ENCODE measurements around the gene ADGRA1. TPM values are rescaled to one million over a fixed set of nuclear protein-coding genes. Genes with fewer than 3 reads are reported as not detected.

Gene ADGRA1
- total RNA-seq, 2 donors from 2014 or later = 0.24 to 1.0 TPM

DNA sequence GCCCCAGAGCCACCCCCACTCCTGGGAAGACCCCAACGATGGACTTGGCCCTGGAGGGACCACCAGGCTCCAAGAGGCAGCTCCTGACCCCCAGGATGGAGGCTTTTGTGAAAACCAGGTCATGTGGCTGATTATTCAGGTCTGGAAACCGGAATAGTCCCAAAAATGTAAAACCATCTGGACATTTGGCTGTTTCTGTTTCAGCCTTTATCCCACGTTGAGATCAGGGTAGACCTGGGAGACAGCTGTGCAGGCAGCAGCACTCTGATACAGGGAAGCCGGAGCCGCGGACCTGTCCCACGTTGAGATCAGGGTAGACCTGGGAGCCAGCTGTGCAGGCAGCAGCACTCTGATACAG, 7.1 kb upstream of the ADGRA1 start:
- Mint-ChIP-seq H3K4me1 (no peaks in the 10 kb centered on the region), H3K27me3 (ENCODE audit: insufficient read depth) (peaks cover 6% of the 10 kb centered on the region), H3K4me3 (no peak overlapping the region), H3K27ac (no peak overlapping the region), H3K36me3 (ENCODE audit: low read depth) (no peaks in the 10 kb centered on the region), H3K9me3 (peaks cover 6% of the 10 kb centered on the region)
- TF ChIP-seq, protein P1, sequence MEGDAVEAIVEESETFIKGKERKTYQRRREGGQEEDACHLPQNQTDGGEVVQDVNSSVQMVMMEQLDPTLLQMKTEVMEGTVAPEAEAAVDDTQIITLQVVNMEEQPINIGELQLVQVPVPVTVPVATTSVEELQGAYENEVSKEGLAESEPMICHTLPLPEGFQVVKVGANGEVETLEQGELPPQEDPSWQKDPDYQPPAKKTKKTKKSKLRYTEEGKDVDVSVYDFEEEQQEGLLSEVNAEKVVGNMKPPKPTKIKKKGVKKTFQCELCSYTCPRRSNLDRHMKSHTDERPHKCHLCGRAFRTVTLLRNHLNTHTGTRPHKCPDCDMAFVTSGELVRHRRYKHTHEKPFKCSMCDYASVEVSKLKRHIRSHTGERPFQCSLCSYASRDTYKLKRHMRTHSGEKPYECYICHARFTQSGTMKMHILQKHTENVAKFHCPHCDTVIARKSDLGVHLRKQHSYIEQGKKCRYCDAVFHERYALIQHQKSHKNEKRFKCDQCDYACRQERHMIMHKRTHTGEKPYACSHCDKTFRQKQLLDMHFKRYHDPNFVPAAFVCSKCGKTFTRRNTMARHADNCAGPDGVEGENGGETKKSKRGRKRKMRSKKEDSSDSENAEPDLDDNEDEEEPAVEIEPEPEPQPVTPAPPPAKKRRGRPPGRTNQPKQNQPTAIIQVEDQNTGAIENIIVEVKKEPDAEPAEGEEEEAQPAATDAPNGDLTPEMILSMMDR (conservative IDR thresholded peaks at IDR 0.05) = no peak
- Histone ChIP-seq H3K4me1 (ENCODE audit: control insufficient read depth, insufficient read depth, low read length) (no peaks in the 10 kb centered on the region), H3K9me3 (ENCODE audit: control insufficient read depth, low read length) (no peaks in the 10 kb centered on the region), H3K9ac (ENCODE audit: extremely low read depth, low read length, poor library complexity, severe bottlenecking) (no peak overlapping the region), H3K4me3 (ENCODE audit: low read length) (no peak overlapping the region), H3K27ac (ENCODE audit: low read depth, low read length) (no peak overlapping the region), H3K36me3 (ENCODE audit: control insufficient read depth, insufficient read depth, low read length) (no peaks in the 10 kb centered on the region), H3K27me3 (ENCODE audit: control insufficient read depth, insufficient read depth, low read length, poor library complexity, severe bottlenecking) (no peaks in the 10 kb centered on the region)
- DNase-seq = no peak
- 82 to 86% methylated on average over 7 of the region's 7 CpGs for WGBS, 2 experiments (ENCODE audit: insufficient coverage in 1 of 2, insufficient read length in 1 of 2)

DNA sequence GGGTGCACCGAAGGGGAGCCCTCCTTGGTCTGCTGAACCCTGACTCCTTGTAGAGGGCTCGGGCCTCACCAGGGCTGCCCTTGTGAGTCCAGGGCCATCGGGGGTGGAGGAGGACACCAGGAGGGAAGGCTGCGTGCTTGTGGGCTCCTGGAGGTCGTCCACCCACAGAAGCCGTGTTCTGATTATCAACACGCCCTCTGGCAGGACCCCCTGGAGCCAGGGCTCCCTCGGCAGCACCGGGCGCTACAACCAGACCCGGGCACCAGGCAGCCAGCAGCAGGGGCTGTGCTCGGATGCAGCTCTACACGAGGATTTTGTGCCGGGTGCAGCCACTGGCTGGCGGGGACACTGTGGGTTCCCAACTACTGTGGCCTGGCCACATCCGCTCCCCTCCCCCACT, 6.1 kb upstream of the ADGRA1 start:
- H3K27ac ChIP-seq (ENCODE audit: low read depth, low read length) = no peak overlapping the region
- H3K4me1 Mint-ChIP-seq = no peaks in the 10 kb centered on the region
- no peaks in the 10 kb centered on the region for H3K4me1 ChIP-seq (ENCODE audit: control insufficient read depth, insufficient read depth, low read length)
- DNase-seq = no peak
- peaks cover 8% of the 10 kb centered on the region for H3K27me3 ChIP-seq (ENCODE audit: control insufficient read depth, insufficient read depth, low read length, poor library complexity, severe bottlenecking)
- no peaks in the 10 kb centered on the region for H3K36me3 ChIP-seq (ENCODE audit: control insufficient read depth, insufficient read depth, low read length)
- H3K36me3 Mint-ChIP-seq (ENCODE audit: low read depth) = no peaks in the 10 kb centered on the region
- no peak overlapping the region for H3K9ac ChIP-seq (ENCODE audit: extremely low read depth, low read length, poor library complexity, severe bottlenecking)
- peaks cover 4% of the 10 kb centered on the region for H3K9me3 Mint-ChIP-seq
- no peak overlapping the region for H3K4me3 ChIP-seq (ENCODE audit: low read length)
- H3K4me3 Mint-ChIP-seq = no peak overlapping the region
- H3K27ac Mint-ChIP-seq = no peak overlapping the region
- H3K27me3 Mint-ChIP-seq (ENCODE audit: insufficient read depth) = peaks cover 13% of the 10 kb centered on the region
- no peaks in the 10 kb centered on the region for H3K9me3 ChIP-seq (ENCODE audit: control insufficient read depth, low read length)
- 91 to 95% methylated on average over 9 to 16 of the region's 16 CpGs for WGBS, 2 experiments (ENCODE audit: insufficient coverage in 1 of 2, insufficient read length in 1 of 2)
- TF ChIP-seq, protein P1 (conservative IDR thresholded peaks at IDR 0.05) = no peak

DNA sequence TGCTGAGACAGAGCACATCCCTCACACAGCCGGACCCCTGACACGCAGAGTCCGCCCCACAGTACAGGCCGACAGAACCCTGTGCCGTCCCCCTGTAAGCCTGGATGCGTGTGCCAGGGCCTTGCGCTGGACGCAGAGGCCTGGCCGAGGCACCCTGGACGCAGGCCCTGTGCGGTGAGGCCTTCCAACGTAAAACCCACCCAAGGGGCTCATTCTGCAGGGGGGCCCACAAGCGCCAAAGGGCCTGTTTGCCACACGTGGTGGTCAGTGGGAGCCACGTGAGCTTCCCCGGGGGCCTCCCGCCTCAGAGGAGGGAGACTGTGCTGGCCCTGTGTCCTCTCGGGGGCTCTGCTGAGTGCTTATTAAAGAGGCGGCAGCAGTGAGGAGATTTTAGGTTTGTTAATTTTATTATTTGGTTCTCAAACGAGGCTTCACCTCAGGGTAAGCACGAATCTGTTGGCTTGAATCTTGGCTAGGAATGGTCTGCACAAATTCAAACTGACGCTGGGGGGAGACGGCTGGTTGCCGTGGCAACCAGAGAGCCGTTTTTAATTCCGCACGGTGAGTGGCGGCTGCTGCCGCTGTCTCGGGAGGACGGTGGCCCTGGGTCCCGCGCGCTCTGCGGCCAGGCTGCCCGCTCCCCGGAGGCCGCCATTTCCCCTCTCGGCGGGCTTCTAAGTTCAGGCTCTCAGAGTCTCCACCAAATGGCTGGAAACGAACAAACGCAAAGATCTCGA, 4.9 kb upstream of the ADGRA1 start:
- H3K27ac ChIP-seq (ENCODE audit: low read depth, low read length) = no peak overlapping the region
- peaks cover 4% of the 10 kb centered on the region for H3K9me3 Mint-ChIP-seq
- H3K36me3 ChIP-seq (ENCODE audit: control insufficient read depth, insufficient read depth, low read length) = no peaks in the 10 kb centered on the region
- H3K9ac ChIP-seq (ENCODE audit: extremely low read depth, low read length, poor library complexity, severe bottlenecking) = no peak overlapping the region
- H3K36me3 Mint-ChIP-seq (ENCODE audit: low read depth) = no peaks in the 10 kb centered on the region
- H3K27me3 ChIP-seq (ENCODE audit: control insufficient read depth, insufficient read depth, low read length, poor library complexity, severe bottlenecking) = peaks cover 20% of the 10 kb centered on the region
- WGBS, 2 experiments (ENCODE audit: insufficient coverage in 1 of 2, insufficient read length in 1 of 2) = 87 to 90% methylated on average over 38 to 43 of the region's 43 CpGs
- H3K4me3 ChIP-seq (ENCODE audit: low read length) = no peak overlapping the region
- TF ChIP-seq, protein P1 (conservative IDR thresholded peaks at IDR 0.05) = no peak
- no peak for DNase-seq
- no peak overlapping the region for H3K27ac Mint-ChIP-seq
- H3K4me1 ChIP-seq (ENCODE audit: control insufficient read depth, insufficient read depth, low read length) = peaks cover 4% of the 10 kb centered on the region
- H3K4me1 Mint-ChIP-seq = peaks cover 2% of the 10 kb centered on the region
- no peak overlapping the region for H3K4me3 Mint-ChIP-seq
- no peaks in the 10 kb centered on the region for H3K9me3 ChIP-seq (ENCODE audit: control insufficient read depth, low read length)
- peaks cover 24% of the 10 kb centered on the region for H3K27me3 Mint-ChIP-seq (ENCODE audit: insufficient read depth)

Data from endodermal cell (in vitro differentiated cells).